Fibroblast of skin of left quadriceps (primary cell): Measurements from ENCODE around the gene CALN1.
A peak's percentile ranks its signal among the peaks of the same experiment; 100 is the strongest.

Experiments
- DNase-seq, 2 experiments: peaks; one replicate each; pipeline ENCODE4 v3.0.0-alpha.2; 2013; ENCODE audit warnings: low read depth in 2 of 2

Gene CALN1

DNA sequence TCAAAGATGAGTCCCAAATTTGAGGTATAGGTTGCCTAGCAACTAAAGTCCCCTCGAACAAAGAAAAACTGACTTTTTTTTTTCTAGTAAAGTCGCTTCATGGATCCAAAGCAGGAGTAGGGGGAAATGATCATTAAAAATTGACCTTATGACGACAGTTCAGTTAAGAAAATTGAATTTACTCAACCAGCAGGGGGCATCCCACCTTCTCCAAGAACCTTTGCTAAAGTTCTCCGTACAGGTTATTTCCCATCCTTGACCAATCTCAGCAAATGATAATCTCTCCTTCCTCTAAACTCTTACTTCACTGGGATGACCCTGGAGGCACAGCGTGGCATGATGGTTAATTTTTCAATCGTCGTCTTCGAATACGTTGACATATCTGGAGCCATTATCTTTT lies 228.3 kb downstream of the CALN1 start:
- DNase-seq: no peak

DNA sequence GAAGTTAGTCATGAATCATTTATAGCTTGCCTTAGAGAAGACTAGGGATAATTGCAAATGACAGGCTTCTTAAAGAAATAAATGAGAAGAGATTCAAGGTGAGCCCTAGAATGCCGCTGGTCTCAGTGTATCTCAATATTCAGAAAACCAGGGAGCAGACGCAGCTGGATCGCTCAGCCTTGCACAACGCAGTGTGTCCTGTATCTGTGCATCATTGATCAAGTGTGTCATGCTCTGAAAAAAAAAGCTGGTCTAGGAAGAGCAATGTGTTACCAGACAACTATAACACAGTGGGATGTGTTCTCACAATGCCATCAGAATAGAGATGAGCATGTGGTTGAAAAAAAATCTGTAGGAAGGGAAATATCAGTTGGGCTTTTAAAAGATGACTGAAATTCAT lies 230.1 kb downstream of the CALN1 start:
- DNase-seq: no peak

GRCh38 chr7:72176875-72177274 lies 235.3 kb downstream of the CALN1 start:
- DNase-seq: no peak

- DNase-seq: no peak
These were observed 241.7 kb downstream of the CALN1 start for GRCh38 chr7:72170475-72170874.

DNA sequence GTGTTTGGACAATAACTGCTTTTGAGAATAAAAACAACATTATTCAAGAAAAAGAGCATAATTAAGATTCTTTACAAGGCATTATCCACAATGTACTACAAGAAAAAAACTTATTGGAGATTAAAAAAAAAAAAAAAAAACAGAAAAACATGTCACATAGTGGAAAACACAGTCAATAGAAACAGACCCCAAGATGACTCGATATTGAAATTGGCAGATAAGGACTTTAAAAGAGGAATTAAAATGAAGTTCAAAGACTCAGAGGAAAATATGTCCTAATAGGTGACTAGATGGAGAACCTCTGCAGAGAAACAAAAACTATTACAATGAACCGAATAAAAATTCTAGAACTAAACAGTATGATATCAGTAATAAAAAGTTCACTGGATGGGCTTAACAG lies 248.9 kb downstream of the CALN1 start:
- no peak for DNase-seq

DNA sequence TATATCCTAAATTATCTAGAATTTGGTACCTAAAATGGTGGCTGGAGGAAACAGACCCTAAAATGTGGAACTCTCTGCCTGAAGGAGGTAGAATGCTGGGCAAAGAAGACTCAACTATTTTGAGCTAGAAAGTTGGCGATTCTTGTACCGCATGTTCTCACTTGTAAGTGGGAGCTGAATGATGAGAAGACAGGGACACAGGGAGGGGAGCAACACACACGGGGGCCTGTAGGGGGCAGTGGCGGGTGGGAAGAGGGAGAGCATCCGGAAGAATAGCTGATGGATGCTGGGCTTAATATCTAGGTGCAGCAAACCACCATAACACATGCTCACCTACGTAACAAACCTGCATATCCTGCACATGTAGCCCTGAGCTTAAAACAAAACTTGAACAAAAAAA lies 250.6 kb downstream of the CALN1 start:
- DNase-seq: no peak

DNA sequence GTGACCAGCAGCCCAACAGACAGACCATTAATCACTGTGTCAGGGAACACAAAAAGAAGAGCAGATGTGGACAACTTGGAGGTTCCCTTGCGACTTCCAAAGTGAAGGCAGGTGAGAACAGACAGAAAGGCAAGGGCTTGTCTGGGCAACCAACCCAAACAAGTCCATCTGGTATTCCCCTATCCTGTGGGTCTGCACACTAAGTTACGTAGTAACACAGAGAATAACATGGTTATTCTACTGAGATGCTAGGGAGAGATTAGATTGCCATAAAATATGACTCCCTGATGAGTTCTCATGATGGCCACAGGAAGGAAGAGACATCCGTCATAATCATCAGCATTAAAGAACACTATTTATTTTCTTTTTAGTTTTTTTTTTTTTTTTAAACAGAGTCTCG lies 252.2 kb downstream of the CALN1 start:
- DNase-seq: no peak

DNA sequence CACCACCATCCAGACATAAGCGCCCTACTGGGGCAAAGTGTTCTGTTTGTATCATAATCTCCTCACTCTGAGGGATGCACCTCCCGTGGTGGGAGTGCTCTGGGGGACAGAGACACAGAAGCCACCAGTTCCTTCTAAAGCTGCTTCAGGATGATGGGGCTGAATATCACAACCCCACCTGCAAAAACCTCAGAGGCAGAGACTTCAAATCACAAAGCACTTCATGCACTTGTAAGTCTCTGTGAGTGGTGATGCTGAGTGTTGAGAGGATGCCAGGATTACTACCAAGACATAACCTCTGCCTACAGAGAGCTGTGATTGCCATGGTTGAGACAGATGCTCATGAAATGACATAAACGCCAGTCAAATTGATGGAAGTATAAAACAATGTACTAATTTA lies 255.5 kb downstream of the CALN1 start:
- no peak for DNase-seq

DNA sequence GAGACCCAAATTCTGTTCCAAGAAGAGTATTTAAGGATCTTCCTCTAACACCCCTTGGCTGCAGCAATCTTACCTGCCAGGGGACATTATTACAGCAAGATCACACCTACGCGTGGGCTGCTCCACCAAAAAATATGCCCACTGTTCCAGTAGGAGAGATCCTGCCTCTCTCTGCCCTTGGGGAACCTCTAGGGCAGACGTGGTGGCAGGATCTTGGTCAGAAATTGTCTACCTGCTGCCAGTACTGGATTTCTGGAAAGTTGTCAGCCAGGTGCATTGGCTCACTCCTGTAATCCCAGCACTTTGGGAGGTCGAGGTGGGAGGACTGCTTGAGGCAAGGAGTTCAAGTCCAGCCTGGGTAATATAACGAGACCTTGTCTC lies 259.0 kb downstream of the CALN1 start:
- DNase-seq: no peak

DNA sequence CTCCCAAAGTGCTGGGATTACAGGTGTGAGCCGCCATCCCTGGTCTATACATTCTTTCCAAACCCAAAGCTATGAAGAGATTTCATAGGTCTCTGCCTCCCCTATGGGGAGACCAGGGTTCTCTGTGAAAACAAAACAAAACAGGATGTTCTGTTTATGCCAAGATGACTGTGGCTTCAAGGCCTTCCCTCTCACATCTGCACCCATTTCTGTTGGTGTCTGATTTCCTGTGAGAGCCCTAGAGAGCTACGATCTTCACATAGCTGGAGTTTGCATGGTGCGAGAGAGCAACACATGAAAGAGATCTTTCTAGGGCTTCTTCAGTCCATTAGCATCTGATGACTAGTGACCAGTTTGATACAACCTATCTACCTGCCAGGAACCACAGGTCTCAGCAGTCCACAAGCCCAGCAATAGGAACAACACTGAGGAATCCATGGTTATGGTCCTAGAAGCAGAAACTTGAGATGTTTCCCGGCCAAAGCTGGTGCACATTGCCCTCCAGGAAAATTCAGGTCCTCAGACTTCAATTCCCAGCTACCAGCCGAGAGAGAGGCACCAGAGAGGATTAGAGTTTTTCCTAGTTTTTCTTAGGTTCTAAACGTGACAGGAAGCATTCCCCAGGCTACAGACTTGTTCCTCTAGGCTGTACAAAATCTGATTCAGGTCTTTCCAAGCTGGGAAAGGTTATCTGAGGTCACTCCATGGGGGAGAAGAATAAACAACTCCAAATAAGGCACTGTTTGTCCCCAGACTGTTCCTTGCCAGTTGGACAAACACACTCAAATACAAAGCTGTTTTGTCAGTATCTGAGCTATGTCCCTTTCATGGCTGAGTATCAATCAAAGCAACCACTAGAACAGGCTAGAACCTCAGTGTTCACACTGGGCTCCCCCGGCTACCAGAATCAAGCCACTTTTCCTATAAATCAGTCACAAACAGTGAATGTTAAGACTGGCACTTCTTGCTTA lies 259.7 kb downstream of the CALN1 start:
- DNase-seq: no peak

GRCh38 chr7:72140566-72140965 lies 271.6 kb downstream of the CALN1 start:
- no peak for DNase-seq

- DNase-seq: no peak
These were observed 285.0 kb downstream of the CALN1 start for GRCh38 chr7:72127136-72127535.

- DNase-seq: no peak
These were observed 288.2 kb downstream of the CALN1 start for GRCh38 chr7:72123913-72124312.

DNA sequence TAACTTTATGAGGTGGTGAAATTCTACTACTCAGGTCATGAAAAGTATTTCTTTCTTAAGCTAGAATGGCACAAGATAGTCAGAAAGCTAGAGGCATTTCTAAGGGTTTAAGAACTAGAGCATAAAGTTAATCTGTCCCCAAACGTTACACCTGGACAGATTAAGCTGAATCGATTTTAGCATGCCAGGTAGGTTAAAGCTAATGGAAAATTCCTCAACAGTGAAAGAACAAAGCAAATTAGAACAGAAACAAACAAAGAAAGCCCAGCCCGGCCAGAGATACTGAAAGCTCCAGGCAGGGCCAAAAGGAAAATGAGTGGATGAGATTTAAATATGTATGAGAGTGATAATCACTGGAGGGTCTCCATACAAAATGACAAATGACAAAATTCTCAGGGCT lies 293.8 kb downstream of the CALN1 start:
- no peak for DNase-seq

DNA sequence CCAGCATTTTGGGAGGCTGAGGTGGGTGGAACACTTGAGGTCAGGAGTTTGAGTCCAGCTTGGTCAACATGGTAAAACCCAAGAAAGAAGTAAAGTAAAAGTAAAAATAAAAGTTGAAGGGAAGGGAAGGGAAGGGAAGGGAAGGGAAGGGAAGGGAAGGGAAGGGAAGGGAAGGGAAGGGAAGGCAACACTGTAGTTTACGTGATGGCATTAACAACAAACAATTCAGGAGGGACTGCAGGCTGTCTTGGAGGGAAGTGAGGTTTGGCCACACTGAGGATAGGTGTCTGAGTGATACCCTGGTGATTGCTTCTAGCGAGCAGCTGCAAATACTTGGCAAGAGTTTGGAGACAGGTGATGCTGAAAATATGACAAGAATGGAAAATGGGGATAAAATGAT lies 298.0 kb downstream of the CALN1 start:
- no peak for DNase-seq

DNA sequence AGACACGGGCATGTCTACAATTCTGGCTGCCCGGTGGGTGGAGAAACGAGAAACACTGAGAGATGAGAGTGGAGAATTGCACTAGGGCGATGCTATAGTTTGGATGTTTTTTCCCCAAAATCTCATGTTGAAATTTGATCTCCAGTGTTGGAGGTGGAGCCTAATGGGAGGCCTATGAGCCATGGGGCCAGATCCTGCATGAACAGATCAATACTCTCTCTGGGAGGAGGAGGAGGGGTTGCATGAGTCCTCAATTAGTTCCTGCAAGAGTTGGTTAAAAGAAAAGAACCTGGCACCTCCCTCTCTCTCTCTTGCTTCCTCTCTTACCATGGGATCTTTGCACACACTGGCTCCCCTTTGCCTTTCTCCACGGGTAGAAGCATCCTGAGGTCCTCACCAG lies 299.1 kb downstream of the CALN1 start:
- no peak for DNase-seq

DNA sequence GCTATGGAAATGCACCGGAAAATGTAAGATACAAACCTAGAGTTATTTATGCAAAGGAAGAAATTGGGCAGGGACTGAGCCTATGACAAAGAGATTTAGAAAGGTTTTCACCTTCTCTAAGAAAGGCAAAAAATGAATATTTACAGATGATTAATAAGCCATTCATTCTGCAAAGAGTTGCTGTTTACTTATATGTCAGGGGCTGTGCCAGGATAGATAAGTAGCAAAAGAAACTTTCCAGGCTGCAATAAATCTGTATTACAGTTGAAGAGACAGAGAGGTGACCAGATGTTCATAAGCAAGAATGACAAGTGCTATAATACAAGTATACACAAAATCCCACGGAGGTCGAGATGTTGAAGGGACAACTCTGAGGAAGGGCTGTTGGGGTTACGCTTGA lies 299.6 kb downstream of the CALN1 start:
- no peak for DNase-seq

DNA sequence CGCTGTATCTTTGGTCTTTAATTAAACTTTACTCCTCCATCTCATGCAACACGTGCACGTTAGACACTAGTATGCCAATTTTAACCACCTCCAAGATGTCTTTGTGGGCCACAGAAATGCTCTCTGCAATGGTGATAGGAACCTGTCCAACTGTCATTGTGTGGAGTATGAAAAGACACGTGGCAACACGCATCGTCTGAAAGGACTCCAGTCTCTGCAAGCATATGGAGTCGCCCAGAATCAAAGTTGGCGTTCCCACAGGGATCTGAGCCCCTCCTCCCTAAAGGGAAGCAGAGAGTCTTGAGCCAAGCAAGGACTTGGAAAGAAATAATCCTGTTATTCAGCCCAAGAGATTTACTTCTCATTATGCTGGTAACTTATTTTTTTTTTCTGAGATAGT lies 301.1 kb downstream of the CALN1 start:
- DNase-seq: no peak

GRCh38 chr7:72109566-72109965 lies 302.6 kb downstream of the CALN1 start:
- no peak for DNase-seq

DNA sequence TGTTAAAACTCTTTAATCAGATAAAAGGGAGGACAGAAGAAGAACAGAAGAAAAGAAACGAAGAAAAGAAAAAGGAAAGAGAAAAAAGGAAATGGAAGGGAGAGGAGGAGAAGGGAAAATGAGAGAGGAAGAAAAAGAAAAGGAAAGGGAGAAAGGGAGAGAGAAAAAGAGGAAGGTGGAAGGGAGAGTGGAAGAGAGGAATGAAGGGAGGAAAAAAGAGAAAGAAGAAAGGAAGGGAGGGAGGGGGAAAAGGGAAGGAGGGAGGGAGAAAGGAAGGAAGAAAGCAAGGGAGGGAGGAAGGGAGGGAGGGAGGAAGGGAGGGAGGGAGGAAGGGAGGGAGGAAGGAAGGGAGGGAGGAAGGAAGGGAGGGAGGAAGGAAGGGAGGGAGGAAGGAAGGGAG lies 305.7 kb downstream of the CALN1 start:
- DNase-seq: no peak

- DNase-seq: no peak
These were observed 310.7 kb downstream of the CALN1 start for GRCh38 chr7:72101444-72101843.

DNA sequence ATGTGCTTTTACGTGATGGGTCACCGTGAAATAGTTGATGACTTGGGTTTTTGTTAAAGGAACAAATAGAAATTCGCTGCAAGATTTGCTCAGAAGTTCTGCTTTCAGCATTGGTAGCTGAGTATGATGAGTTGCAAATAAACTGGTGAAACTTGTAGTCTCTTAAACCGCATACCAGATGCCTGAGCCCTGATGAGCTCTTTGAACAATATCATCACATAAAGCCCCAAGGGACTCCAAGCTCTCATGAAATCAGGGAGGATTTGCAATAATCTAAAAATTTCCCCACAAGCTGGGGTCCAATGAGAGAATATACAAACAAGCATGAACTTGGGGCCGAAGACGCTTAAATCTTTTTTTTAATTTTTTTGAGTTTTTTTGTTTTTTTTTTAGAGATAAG lies 312.4 kb downstream of the CALN1 start:
- peak; percentile 94 for DNase-seq

DNA sequence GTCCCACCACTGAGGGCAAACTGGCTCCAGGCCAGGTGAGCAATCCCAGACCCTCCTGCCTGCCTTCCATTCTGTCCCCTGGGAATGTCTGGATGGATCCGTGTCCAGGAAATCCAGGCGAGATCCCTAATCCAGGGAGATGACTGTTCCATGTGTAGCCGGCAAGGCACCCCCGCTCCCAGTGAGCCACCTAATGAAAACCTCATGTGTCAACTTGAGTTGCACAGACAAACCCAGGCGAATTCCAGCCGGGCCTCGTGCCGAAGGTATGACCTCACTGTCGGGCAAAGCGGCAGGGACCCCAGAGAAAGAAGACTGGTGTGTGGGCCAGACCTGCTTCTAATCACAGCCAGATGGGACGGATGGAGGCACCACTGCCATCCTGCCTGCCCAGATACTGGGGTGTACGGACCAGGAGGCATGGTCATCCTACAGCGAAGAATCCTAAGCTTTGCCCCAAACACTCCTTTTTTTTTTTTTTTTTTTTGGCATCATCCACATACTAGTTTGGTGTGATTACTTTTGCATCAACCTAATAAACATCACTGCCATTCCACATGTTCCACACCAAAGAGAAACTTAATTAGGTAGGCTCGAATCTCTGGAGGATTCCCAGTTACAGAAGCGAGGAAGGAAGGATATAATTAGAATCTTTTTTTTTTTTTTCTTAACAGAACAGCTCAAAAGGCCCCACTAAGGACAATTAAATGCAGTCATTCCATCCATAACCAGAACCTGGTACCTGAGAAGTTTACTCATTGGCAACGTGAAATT lies 313.1 kb downstream of the CALN1 start:
- DNase-seq: peak; percentile 96
